ENCODE results near the gene MAGI3.
"Not testable (repeated sequence)": the region's sequence is repeated elsewhere in the genome, so short reads cannot be mapped to it uniquely, and the experiment has no call there.

Gene MAGI3

DNA sequence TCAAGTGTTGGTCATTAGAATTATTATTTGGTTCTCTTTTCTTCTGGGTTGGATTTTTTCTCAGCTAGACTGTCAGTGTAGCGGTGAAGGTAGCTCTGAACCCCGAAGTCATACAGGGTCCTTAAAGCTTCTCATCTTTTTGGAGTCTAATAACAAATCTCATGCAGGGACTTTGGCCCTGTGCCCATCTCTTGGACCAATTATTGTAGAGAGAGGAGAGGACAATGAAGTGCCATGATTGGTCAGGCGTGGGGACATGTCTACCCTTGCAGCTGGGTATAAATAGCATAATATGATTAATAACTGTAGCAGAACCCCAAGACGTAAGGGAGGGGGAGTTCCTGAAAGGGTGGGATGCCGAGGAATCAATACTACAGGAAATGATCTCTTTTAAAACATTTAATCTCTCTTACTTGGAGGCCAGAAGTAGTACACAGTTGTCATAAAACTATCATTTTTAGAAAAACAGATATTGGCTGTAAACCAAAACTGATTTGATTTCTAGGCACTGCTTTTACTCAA is 8.8 kb downstream of the MAGI3 start:
- DNase-seq: no peak

DNA sequence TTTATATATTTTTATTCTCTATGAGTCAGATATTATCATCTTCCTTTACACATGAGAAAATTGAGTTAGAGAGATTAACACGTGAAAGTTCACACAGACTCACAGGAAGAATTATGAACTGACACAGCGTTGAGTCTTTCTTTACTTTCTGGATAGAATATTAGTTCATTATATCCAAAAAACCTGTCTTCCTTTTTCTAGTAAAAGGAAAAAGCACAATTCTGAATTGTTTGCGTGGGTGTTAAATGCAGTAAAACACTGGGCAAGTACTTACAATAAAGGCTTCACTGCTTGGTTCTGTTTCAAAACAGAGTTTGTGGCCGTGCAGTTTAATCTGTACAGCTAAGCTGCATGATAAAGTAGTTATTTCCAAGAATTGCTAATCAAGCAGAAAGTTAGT is 10.8 kb downstream of the MAGI3 start:
- DNase-seq: no peak

DNA sequence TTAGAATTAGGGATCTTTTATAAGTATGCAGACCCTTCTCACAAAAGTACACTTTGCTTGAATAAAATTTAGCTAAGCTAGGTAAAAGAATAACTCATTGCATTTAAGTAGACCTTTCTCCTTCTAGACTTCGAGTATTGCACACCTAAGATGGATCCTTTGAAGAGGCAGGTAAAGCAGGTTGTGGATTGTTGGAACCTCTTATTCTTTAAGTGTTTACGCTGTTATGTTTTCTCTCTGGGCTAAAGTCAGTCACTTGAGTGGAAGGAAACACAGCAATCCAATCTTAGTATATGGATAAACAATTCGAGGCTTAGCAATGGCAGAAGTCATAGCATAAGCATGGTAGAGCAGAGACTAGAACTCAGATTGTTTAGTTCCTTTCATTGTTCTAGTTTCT is 11.4 kb downstream of the MAGI3 start:
- no peak for DNase-seq

DNA sequence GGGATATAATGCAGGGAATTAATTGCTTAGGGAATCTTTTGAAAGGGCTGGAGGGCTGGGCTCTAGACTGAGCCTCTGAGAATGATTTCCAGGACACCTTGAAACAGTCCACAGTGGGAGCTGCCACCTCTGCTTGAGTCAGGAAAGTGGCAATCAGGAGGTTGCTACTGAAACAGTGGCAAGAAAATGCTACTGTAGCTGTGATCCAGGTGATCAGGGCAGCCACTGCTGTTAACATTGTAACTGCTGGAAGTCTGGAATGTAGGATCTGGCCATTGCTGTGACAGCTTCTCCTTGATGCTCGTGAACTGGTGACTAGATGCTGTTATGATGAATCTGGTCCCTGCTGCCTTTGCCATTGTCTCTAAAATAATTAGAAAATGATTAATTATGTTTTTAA is 12.8 kb downstream of the MAGI3 start:
- no peak for DNase-seq

DNA sequence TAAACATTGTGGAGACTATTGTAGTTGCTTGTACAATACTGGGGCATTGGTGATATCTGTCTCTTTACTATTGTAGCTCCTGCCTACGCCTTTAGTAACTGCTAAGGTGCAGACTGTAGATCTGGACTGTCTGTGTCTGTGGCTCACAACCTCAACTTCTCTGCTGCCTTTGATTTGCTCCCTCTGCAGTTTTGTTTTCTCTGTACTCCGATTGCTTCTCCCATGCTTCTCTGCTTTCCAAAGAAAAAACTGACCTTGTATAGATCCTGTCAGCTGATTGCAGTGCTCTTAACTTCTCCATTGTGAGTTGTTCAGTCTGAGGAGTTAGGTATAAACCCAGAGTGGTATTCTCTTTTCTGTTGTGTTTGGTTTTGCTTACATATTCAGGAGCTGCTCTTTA is 15.3 kb downstream of the MAGI3 start:
- DNase-seq: no peak

DNA sequence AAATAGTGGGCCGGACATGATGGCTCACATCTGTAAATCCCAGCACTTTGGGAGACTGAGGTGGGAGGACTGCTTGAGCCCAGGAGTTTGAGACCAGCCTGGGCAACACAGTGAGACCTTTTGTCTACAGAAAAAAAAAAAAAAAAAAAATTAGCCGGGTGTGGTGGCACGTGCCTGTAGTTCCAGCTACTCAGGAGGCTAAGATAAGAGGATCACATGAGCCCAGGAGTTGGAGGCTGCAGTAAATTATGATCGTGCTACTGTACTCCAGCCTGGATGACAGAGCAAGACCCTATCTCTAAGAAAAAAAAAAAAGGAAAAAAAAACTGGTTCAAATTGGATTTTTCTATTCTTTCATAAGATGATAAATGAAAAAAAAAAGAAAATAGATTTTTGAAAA is 15.8 kb downstream of the MAGI3 start:
- not testable (repeated sequence) for DNase-seq

DNA sequence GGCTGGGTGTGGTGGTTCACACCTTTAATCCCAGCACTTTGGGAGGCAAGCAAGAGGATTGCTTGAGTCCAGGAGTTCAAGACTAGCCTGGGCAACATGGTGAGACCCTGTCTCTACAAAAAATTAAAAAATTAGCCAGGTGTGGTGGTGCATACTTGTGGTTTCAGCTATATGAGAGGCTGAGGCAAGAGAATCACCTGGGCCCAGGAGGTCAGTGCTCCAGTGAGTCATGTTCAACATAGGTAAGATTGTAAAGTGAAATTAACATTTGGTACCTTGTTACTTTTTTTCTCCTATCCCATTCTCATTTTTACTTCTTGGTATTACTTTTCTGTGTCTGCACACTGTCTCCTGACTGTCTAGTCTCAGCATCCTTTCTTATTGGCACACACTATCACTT is 19.0 kb downstream of the MAGI3 start:
- no peak for DNase-seq

DNA sequence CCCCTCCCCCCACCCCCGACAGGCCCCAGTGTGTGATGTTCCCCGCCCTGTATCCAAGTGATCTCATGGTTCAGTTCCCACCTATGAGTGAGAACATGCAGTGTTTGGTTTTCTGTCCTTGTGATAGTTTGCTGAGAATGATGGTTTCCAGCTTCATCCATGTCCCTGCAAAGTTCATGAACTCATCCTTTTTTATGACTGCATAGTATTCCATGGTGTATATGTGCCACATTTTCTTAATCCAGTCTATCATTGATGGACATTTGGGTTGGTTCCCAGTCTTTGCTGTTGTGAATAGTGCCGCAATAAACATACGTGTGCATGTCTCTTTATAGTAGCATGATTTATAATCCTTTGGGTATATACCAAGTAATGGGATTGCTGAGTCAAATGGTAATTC is 21.7 kb downstream of the MAGI3 start:
- not testable (repeated sequence) for DNase-seq

DNA sequence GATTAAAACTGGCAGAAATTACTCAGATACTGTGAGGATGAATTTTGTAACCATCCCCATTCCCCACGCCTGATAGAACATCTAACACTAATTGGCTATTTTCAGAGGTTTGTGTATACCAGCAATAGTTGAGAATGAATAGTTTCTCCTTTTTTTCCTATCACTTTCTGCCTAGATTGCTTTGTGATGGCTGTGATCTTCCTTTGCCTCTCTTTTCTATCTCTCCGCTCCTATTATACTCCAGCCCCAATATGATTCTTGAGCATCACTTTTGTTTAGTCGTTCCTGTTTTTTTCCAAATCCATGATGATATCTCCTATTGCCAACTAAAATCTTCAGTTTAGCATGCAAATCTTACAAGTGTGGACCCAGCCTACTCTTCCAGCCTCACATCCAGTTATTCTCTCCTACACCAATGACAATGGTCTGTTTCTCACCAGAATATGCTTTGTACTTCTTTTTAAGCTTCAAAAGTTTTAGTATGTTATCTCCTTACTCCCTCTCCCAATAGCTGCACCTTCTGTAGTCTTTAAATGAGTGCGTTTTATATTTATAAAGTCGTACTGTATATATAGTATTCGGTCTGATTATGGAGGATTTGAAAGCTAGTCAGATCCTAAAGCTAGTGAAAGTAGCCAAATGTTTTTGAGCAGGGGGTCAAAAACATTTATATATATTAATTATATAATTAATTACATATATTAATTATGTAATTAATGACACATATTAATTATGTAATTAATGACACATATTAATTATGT is 25.2 kb downstream of the MAGI3 start:
- DNase-seq: no peak

DNA sequence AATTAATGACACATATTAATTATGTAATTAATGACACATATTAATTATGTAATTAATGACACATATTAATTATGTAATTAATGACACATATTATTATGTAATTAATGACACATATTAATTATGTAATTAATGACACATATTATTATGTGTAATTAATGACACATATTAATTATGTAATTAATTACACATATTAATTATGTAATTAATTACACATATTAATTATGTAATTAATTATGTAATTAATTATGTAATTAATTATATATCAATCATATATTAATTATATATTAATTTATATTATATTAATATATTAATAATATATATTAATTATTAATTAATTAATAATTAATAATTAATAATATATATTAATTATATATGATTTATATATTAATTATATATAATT is 25.8 kb downstream of the MAGI3 start:
- not testable (repeated sequence) for DNase-seq

DNA sequence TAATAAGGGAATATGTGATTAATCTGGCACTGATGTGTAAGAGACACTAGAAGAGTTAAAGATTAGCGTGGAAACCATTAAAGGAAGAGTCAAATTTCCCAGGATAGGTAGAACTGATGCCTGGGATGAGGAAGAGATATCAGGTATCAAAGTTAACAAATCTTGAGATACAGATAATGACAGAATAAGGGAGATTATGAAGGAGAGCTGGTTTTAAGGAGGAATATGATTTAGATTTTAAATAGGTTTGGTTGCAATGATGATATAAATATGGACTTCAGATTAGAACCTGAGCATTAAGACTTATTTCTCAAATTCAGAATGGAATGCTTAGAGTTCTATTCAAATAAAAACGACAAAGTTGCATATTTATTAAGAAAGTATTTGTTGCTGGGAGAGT is 26.2 kb downstream of the MAGI3 start:
- DNase-seq: no peak

DNA sequence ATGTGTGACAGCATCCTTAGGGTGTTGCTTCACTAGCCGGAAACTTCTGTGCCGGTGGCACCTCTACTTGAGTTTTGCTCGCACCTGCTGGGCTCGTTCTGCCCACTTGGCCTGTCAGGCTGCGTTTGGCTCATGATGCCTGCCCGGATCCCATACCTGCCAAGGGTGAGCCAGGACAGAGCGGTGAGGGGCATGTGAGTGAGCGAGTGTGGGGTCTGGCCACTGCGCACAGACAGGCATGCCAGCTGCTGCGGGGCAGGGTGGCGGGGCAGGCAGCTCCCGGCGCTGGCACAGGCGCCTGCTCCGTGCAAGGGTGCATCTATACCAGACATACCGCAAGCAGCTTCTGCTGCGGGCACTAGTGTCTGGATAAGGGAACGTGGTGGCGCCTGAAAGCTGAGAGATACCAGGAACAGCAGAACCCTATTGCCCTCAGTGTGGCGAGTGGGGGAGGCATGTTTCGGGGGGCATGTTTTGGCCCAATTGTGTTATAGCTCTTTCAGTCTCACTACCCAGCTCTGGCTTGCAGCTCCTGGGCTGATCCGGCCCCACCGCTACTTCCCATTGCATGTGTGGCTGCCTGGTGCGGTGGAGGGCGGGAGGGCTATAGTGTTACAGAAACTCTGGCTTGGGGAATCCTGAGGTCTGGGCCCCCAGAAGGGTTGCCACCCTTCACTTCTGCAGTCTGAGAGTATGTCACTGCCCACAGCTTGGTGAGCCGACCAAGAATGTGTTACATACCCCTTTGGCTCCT is 32.2 kb downstream of the MAGI3 start:
- DNase-seq: no peak

DNA sequence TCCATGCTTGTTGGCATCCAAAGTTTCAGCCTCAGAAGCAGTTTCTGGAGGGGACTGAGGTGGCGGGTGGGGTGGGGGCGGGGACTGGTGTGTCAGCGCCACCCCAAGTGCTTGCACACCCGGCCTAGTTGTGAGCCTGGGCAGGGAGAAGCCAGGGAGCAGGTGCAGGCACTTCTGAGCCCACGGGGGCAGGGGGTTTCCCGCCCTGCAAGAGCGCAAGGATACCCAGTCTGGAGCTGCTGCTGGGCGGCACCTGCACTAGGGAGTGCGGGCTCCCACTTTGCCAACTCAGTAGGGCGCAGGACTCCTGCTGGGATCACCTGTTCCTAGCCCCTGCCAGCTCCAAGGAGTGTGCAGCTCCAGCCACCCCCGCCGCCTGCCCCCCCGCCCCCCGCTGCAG is 33.5 kb downstream of the MAGI3 start:
- no peak for DNase-seq

DNA sequence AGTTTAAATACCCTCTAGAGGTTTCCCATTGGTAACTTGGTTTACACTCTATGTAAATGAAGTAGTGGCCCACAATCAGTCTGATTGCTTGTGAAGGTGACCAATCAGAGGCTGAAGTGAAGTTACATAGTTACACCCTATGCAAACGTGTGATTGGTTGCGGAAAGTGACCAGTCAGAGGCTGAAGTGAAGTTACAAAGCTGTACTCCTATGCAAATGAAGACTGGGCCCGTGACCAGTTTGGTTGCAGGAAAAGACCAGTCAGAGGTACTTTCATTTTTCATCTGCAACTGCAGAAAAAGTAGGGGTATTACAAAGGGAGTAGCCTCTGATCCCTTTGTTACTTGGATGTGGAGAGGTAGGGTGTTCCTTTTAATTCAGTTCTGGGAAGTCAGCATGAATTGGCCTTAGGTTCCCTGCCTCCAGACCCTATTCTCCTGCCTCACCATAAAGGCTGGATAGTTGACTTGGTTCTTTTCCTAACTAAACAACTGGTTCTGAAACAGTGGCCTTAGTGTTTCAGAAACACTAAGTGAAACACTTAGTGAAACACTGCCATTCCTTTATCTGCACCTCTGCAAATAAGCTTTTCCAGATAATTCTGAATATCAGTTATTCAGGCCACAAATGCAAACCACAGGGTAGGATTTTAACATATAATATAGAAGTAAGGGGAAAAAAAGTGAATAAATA is 39.3 kb downstream of the MAGI3 start:
- DNase-seq: no peak

DNA sequence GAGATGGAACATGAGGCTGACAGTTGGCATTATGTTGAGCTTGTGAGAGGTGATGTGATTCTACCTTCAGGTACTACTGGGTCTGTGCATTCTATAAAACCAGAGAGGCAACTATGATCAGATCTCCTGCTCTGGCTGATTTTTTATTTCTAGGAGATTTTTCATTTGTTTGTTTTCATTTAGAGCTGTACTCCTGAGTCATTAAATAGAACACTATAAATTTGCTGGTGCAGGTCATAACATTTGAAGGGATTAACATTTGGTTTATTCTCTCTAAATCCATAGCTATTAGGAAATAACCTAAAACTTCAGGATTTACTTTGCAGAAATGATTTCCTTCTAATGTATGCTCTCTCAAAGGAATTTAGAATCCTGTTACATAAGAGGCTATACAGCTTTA is 42.9 kb downstream of the MAGI3 start:
- DNase-seq: no peak

DNA sequence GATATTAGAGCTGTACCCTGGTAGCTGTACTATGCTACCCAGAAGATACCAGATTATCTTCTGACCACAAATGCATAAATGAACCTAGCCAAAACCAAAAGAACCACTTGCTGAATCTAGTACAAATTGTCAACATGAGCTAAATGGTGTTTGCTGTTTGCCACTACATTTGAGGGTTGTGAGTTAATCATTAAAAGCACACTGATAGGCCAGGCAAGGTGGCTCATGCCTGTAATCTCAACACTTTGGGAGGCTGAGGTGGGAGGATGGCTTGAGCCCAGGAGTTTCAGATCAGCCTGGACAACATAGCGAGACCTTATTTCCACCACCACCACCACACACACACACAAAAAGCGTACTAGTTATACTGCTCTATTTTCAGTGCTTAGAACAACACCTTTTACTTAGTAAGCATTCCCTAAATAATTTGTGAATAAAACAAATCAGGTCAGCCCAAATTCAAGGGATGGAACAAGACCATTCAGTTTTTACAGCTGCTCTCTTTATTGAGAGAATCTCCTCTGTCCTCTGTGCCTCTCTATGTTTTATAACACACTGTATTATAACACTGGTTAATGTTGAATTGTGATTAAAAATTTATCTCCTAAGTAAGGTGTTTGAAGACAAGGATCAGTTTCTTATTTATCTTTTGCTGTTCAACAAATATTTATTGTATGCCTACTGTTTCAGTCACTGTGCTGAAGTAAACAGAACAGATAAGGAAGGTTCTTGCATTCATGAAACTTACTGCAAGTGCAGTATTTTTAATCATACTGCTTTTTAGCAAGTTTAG is 44.0 kb downstream of the MAGI3 start:
- no peak for DNase-seq

DNA sequence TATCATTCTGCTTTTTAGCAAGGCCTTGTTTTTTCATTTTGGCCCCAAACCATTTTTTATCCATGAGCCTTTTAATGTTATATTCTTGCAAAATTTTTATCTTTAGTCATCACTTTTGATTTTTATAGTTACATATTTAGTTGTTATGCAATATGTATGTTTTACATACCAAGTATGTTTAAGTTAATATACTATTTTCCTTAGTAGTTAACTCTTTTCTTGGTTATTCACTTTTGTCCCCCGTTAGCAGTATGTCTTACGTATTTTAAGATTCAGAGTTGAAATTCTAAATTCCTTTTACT is 44.5 kb downstream of the MAGI3 start:
- no peak for DNase-seq

DNA sequence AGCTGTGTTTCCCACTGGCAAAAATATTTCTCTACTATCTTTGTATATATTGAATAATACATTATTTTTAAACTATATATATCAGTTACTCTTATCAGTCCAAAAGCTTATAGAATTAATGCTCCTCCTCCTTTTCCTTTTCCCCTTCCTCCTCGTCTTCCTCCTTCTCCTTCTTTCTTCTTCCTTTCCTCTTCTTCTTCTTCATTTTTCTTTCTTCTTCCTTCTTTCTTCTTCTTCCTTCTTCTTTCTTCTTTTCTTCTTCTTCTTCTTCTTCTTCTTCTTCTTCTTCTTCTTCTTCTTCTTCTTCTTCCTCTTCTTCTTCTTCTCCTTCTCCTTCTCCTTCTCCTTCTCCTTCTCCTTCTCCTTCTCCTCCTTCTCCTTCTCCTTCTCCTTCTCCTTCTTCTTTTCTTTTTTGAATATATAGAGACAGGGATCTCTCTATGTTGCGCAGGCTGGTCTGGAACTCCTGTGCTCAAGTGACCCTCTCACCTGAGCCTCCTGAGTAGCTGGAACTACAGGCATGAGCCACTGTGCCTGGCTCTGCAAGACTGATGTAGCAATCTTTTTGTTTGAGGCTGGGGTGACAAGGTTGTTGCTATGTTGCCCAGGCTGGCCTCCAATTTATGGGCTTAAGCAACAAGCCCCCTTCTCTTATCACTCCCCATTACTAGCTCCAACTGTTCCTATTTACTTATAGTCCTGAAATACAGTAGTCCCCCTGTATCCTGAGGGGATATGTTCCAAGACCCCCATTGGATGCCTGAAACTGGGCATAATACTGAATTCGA is 47.4 kb downstream of the MAGI3 start:
- DNase-seq: no peak

DNA sequence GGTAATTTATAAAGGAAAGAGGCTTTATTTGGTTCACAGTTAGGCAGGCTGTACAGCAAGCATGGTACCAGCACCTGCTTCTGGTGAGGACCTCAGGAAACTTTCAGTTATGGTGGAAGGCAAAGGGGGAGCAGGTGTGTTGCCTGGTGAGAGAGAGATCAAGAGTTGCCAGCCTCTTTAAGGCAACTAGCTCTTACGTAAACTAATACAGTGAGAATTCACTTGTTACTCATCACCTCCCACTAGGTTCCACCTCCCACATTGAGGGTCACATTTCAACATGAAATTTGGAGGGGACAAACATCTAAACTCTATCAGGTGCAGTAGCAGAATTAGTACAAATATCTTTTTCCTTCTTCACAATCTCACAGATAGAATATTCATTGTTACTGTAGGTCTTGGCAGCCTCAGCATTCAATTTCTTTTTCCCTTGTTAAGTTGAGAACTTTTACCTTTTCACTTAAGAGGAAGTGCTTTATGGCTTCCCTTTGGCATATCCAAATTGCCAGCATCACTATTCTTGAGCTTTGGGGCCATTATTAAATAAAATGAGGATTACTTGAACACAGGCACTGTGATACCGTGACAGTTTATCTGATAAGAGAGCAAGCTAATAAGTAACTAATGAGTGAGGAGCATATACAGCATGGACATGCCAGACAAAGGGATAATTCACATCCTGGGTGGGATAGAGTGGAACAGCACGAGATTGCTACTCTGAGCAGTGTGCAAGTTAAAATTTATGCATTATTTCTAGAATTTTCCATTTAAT is 48.4 kb downstream of the MAGI3 start:
- no peak for DNase-seq

DNA sequence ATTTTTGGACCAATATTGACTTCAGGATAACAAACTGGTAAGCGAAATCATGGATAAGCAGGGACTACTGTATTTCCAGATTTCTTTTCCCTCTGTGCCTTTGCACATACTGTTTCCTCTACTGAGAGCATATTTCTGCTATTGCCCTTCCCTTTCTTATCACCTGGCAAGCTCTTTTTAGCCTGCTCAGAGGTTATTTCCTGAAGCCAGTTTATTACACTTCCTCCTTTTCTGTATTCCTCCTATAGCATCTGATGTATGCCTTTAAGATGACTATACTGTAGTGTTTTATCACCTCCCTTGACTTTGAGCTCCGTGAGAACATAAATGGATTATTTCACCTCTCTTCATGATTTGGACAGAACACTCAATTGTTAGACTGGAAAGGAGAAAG is 49.0 kb downstream of the MAGI3 start:
- DNase-seq: no peak

DNA sequence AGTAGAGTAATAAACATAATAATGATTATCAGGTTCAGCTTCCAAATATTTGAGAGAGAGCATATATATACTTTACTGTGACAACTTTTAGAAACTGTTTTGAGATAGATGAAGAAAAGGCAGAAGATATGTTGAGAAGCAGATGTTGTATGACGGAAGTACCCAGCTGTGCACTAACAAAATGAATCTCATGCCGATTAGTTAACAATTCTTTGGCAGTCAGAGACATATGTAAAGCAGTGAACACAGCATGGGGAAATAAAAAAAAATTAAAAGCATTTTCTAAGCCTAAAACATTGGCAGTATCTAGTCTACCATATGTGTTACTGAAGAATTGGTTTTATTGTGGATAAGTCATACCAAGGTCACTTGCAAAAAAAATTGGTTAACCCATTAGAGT is 51.8 kb downstream of the MAGI3 start:
- no peak for DNase-seq

DNA sequence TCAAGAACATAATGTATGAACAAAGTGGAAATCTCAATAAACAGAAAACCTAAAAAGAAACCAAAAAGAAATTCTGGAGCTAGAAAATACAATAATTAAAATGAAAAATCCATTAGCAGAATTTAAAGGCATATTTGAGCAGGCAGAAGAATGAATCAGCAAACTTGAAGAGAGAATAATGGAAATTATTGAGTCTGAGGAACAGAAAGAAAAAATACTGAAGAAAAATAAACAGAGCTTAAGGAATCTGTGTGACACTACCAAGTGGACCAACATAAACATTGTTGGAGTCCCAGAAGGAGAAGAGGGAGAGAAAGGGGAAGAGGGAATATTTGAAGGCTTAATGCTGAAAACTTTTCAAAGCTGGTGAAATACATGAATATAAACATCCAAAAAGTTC is 54.5 kb downstream of the MAGI3 start:
- DNase-seq: no peak

All from CD4-positive, alpha-beta T cell treated with Interferon gamma for 1 hour (primary cell).